IPS DF 6.9 (cell line): Measurements from ENCODE around the gene EPS8L1.

Experiments
- DNase-seq: peaks from one replicate; pipeline ENCODE4 v3.0.0-alpha.2; 2013; ENCODE audit warnings: low read depth, low spot score
- H3K27ac ChIP-seq: one replicate; pipeline ENCODE4 v1.5.1; 2013; ENCODE audit warnings: low read length, control low read depth
- H3K27me3 ChIP-seq: 2 replicates; pipeline ENCODE4 v1.6.1; 2013; ENCODE audit warnings: mild to moderate bottlenecking, low read length; ENCODE audit not compliant: control insufficient read depth, insufficient read depth
- H3K36me3 ChIP-seq: 2 replicates; pipeline ENCODE4 v1.6.1; 2013; ENCODE audit warnings: low read length; ENCODE audit not compliant: control insufficient read depth, insufficient read depth
- H3K4me1 ChIP-seq: 2 replicates; pipeline ENCODE4 v1.6.1; 2013; ENCODE audit warnings: low read length; ENCODE audit not compliant: control insufficient read depth, insufficient read depth
- H3K4me3 ChIP-seq: 2 replicates; pipeline ENCODE4 v1.5.1; 2013; ENCODE audit warnings: mild to moderate bottlenecking, low read length
- H3K9me3 ChIP-seq: 2 replicates; pipeline ENCODE4 v1.6.1; 2013; ENCODE audit warnings: low read length, inconsistent platforms; ENCODE audit not compliant: control insufficient read depth, insufficient read depth
- WGBS: extraction: QIAGEN DNeasy Blood & Tissue Kit; methylation state at CpG from one replicate; pipeline ENCODE4 v1.1.7; 2013; ENCODE audit warnings: mixed read lengths, missing lambda C conversion rate; ENCODE audit not compliant: insufficient read length, insufficient coverage; 5-methylcytosine and 5-hydroxymethylcytosine counted together

EPS8L1 gene

GRCh38 chr19:55116859-55117662 lies 41.4 kb downstream of the EPS8L1 start, which contains the start of gene PPP1R12C:
Gene PPP1R12C (minus strand): TSS chr19:55117637. CDS start chr19:55117543, 94 bp downstream.
- H3K27ac ChIP-seq, result no peak within 1 kb of the TSS
- no CpG with 5 or more reads among the region's 97 CpGs for WGBS
- H3K4me1 ChIP-seq, result peaks cover 2% of the 10 kb centered on the region; the same call in 1 of the 2 replicates
- H3K36me3 ChIP-seq, result peaks cover 4% of the 10 kb centered on the region; the same call in 1 of the 2 replicates
- H3K4me3 ChIP-seq, result peak within 1 kb of the TSS; percentile 89
- DNase-seq, result no peak
- H3K27me3 ChIP-seq, result no peaks in the 10 kb centered on the region
- H3K9me3 ChIP-seq, result no peaks in the 10 kb centered on the region

GRCh38 chr19:55117663-55118391 lies 42.2 kb downstream of the EPS8L1 start:
- Histone ChIP-seq H3K9me3 (no peaks in the 10 kb centered on the region), H3K4me1 (peaks cover 2% of the 10 kb centered on the region; the same call in 1 of the 2 replicates), H3K4me3 (peak overlapping the region; percentile 89; the same call in 1 of the 2 replicates), H3K27me3 (no peaks in the 10 kb centered on the region), H3K36me3 (no peaks in the 10 kb centered on the region; the same call in 1 of the 2 replicates), H3K27ac (no peak overlapping the region)
- DNase-seq, result peak; percentile 91
- no CpG with 5 or more reads among the region's 44 CpGs for WGBS

GRCh38 chr19:55118401-55118991 lies 42.8 kb downstream of the EPS8L1 start:
- Histone ChIP-seq H3K36me3 (no peaks in the 10 kb centered on the region; the same call in 1 of the 2 replicates), H3K27me3 (no peaks in the 10 kb centered on the region), H3K27ac (no peak overlapping the region), H3K4me3 (peak overlapping the region; percentile 89; the same call in 1 of the 2 replicates), H3K9me3 (no peaks in the 10 kb centered on the region), H3K4me1 (peaks cover 2% of the 10 kb centered on the region; the same call in 1 of the 2 replicates)
- peak; percentile 98 for DNase-seq
- no CpG with 5 or more reads among the region's 22 CpGs for WGBS

GRCh38 chr19:55119053-55119452 lies 43.4 kb downstream of the EPS8L1 start:
- no peak overlapping the region for H3K27ac ChIP-seq
- no peaks in the 10 kb centered on the region; the same call in 1 of the 2 replicates for H3K36me3 ChIP-seq
- no CpG with 5 or more reads among the region's 14 CpGs for WGBS
- DNase-seq, result no peak
- no peaks in the 10 kb centered on the region for H3K9me3 ChIP-seq
- peak overlapping the region; percentile 56; the same call in 1 of the 2 replicates for H3K4me3 ChIP-seq
- no peaks in the 10 kb centered on the region for H3K27me3 ChIP-seq
- peaks cover 2% of the 10 kb centered on the region; the same call in 1 of the 2 replicates for H3K4me1 ChIP-seq

GRCh38 chr19:55131421-55131820 lies 55.8 kb downstream of the EPS8L1 start:
- H3K27me3 ChIP-seq, result no peaks in the 10 kb centered on the region
- H3K27ac ChIP-seq, result no peak overlapping the region
- WGBS, result no CpG with 5 or more reads among the region's 16 CpGs
- H3K9me3 ChIP-seq, result no peaks in the 10 kb centered on the region
- H3K4me1 ChIP-seq, result no peaks in the 10 kb centered on the region
- no peak for DNase-seq
- H3K4me3 ChIP-seq, result no peak overlapping the region
- no peaks in the 10 kb centered on the region for H3K36me3 ChIP-seq

- no peaks in the 10 kb centered on the region for H3K4me1 ChIP-seq
- H3K36me3 ChIP-seq, result no peaks in the 10 kb centered on the region
- no peaks in the 10 kb centered on the region for H3K27me3 ChIP-seq
- no peak overlapping the region for H3K27ac ChIP-seq
- DNase-seq, result no peak
- H3K9me3 ChIP-seq, result no peaks in the 10 kb centered on the region
- no peak overlapping the region for H3K4me3 ChIP-seq
- no CpG with 5 or more reads among the region's 14 CpGs for WGBS
Observed at GRCh38 chr19:55132453-55133129, 56.9 kb downstream of the EPS8L1 start.

GRCh38 chr19:55133639-55134444 lies 58.2 kb downstream of the EPS8L1 start:
- DNase-seq, result no peak
- H3K27ac ChIP-seq, result no peak overlapping the region

GRCh38 chr19:55134736-55135135 lies 59.1 kb downstream of the EPS8L1 start:
- no peaks in the 10 kb centered on the region for H3K9me3 ChIP-seq
- no peaks in the 10 kb centered on the region for H3K36me3 ChIP-seq
- H3K4me1 ChIP-seq, result no peaks in the 10 kb centered on the region
- no CpG with 5 or more reads among the region's 3 CpGs for WGBS
- no peaks in the 10 kb centered on the region for H3K27me3 ChIP-seq
- no peak overlapping the region for H3K27ac ChIP-seq
- no peak for DNase-seq
- H3K4me3 ChIP-seq, result no peak overlapping the region

More at GRCh38 chr19:55133639-55134444, 58.2 kb downstream of the EPS8L1 start:
- no CpG with 5 or more reads among the region's 25 CpGs for WGBS
- Histone ChIP-seq H3K27me3 (no peaks in the 10 kb centered on the region), H3K4me3 (no peak overlapping the region), H3K9me3 (no peaks in the 10 kb centered on the region), H3K4me1 (no peaks in the 10 kb centered on the region), H3K36me3 (no peaks in the 10 kb centered on the region)

GRCh38 chr19:55136399-55137102 lies 60.9 kb downstream of the EPS8L1 start:
- Histone ChIP-seq H3K27me3 (no peaks in the 10 kb centered on the region), H3K27ac (no peak overlapping the region), H3K9me3 (no peaks in the 10 kb centered on the region), H3K4me3 (no peak overlapping the region), H3K4me1 (0 out of 2 replicates have a peak, but pooled peaks cover 2% of the 10 kb centered on the region), H3K36me3 (no peaks in the 10 kb centered on the region)
- WGBS, result no CpG with 5 or more reads among the region's 17 CpGs
- no peak for DNase-seq
